HG02678 (cell line): ENCODE results near the gene SYT2.
"Not testable (repeated sequence)": the region's sequence is repeated elsewhere in the genome, so short reads cannot be mapped to it uniquely, and the experiment has no call there.

Experiments used
- ATAC-seq: cut with Tn5 transposase; IDR thresholded peaks from one replicate; pipeline ENCODE4 v1.9.1; 2021; ENCODE audit warnings: mild to moderate bottlenecking, moderate library complexity; ENCODE audit not compliant: unreplicated experiment

SYT2 gene

DNA sequence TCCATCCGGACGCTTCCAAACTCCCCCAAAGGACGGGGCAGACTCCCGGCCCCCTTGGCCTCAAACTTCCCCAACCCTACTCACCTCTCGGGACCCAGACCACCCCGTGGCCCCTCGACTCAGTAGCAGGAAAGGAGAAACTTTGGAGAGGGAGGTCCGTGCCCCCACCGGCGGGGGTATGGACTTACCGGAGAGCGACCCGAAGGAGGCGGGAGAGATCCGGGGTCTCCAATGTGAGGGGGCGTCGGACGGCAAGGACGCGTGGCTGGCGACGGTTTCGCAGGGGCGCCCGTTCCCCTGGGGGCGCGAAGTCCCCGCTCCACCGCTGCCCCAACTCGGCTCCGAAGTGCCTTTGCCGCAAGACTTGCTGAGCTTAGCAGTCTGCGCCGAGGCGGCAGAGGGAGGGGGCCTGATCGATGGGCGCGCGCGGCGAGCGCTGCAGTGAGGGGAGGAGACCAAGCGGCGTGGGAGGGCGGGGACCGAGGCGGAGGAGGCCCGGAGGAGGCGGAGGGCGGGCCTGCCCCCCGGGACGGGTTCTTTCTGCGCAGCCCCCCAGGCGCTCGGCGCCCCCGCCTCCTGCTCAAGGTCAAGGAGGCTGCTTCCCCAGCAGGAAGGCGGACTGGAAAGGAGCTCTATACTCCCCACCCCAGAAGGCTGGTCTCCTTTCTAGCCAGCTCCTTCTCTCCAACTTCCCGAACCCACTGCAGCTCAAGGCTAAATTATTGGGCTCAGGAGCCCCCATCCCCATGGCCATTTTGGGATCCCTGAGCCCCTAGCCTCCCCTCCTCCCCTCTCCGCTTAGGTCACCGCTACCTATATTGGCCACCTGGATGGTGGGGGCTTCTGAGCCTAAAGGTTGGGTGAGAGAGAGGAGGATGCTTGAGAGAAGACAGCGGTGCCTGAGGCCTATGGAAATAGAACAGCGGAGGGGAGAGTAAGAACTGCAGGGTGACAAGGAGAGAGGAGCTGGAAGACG, at the start of gene SYT2:
Gene SYT2 (minus strand): TSS at position 385 of the 976 bp plus-strand sequence. CDS start 104,682 bp downstream, outside the sequence.
- no peak for ATAC-seq

DNA sequence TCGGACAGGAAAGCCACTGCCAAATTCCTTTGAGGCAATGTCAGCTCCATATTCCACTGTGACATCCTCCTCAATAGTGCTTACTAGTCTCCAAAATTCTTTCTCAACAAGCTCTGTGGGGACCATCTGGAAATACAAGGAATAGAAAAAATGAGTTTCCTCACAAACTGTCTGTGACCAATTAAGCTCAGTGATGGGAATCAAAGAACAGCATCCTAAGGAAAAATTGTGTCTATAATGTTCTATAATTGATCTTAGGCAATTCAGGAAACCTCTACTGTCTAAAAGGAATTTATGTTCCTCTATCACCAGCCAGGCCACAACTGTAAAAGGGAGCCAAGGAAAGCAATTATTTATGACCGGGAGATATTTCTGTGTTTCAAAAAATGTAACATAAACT, 46.1 kb upstream of the SYT2 start:
- ATAC-seq: no peak

DNA sequence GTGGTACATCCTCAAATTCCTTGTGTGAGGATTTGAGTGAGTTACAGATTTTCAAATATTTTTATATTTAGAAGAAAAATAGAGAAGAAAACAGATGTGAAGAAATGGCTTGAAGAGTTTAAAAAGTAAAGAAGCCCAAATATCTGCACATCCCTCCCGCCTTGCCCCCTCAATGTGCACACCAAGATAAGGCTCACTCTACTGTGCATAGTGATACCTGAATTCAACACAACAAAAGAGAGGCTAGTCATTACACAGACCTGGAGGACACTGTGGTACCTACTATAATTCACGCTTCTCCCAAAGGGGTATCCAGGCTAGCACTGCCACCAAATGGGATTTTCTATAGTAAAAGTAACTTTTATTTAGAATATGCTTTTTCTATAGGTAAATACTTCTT, 44.0 kb upstream of the SYT2 start:
- ATAC-seq: no peak

DNA sequence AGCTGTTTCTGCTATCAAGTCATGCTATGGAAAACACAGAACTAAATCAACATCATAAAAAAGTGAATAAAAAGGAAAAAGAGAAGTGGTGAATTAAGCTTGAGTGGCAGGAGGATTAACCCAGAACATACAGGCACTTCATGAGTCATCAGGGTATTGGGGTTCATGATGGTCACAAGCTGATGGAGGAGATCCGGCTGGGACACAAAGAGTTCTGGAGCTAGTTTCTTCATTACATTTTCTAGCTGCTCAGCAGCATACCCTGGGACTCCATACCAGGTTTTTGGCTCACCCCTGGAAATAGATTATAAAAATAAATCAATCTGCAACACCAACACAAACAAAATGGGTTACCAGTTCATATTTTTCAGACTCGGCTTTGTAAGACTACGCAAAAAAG, 42.5 kb upstream of the SYT2 start:
- ATAC-seq: no peak

DNA sequence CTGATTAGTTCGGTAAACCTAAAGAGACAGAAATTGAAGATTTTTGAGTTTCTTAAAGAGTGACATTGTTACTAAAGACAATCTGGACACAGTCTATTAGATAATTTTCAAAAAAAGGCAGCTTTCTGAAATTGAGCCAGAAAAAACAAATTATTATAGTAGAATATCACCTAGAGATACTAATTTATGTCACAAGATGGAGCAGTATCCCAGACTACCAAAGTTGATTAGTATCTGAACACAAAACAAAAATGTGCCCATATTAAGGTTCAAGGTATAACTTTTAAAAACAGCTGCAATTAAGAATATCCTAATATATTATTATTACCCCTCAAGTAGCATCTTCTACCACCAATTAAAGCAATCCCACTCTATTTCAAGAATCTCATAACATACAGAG, 40.5 kb upstream of the SYT2 start:
- ATAC-seq: no peak

DNA sequence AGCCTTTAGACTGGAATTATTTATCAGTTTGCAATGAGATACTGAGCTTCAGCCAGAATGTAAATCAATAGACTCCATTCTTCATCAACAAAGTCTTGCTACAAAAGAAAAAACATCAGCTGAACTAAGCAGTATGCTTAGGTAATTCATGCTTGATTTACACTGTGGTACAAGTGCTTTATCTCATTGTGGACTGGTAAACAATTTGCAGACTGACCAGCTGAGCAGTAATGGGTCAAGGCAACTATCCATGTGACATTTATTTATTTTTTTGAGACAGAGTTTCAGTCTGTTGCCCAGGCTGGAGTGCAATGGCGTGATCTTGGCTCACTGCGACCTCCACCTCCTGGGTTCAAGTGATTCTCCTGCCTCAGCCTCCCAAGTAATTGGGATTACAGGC, 39.8 kb upstream of the SYT2 start:
- ATAC-seq: no peak

DNA sequence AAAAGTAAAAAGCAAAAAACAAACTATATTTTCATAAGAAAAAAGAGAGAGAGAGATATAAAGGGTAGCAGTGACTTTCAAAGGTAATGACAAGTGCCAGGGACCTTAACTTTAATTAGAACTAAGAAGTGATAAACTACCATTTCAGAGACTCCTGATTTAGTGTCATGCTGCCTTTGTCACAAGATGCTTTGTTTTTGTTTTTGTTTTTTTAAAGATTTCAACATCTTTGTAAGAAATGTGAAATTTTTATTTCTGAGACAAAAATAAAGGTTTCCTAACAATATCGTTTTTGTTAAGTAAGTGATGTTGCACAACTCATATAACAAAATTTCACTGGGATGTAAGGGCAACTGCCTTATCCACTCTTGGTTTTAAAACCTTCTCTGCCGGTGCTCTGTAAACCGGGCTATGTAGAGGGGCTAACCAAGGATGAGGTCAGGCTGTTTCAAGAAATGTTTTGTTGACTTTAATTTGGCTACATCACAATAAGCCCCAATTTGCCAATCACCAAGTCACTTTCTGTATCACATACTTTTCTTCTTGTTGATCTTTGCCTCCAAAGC, 35.2 kb upstream of the SYT2 start:
- ATAC-seq: no peak

DNA sequence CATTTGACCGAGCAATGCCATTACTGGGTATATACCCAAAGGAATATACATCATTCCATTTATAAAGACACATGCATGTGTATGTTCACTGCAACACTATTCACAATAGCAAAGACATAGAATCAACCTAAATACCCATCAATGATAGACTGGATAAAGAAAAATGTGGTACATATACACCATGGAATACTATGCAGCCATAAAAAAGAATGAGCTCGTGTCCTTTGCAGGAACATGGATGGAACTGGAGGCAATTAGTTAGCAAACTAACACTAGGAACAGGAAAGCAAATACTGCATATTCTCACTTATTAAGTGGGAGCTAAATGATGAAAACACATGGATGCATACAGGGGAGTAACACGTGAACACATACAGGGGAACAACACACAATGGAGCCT, 34.5 kb upstream of the SYT2 start:
- not testable (repeated sequence) for ATAC-seq

DNA sequence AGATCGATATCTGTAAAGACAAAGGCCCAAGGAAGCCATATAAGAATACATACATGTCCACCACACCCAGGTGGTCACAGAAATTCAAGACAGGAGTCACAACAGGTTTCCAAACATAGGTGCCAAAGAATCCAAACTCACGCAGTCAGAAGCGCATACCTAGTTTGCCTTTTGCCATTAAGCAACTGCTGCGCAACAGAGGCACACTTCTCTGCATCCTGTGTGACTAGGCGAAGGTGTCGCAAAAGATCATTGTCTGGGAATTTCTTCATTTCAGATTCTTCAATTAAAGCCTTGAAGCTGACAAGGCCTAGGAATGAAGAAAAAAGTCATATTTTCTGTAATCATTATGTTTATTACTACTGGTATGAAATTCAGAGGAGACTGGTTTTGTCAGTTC, 32.2 kb upstream of the SYT2 start:
- no peak for ATAC-seq

DNA sequence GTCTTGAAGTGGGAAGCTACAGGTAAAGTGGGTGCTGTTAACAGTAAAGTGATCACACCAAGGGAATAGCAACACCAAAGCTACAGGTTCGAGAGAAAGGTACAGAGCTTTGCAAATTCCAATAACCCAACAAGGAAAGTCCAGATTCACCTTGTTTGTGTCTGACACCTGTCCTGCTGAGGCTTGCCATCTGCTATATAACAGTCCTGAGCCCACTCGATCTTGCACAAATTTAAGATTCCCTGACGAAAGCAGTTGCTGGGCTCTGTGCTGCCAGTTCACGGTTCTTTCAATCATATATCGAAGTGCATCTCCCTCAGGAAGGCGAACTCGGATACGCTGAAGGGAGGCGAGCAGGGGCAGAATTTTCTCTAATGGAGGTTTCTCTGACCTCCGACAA, 23.0 kb upstream of the SYT2 start:
- no peak for ATAC-seq

DNA sequence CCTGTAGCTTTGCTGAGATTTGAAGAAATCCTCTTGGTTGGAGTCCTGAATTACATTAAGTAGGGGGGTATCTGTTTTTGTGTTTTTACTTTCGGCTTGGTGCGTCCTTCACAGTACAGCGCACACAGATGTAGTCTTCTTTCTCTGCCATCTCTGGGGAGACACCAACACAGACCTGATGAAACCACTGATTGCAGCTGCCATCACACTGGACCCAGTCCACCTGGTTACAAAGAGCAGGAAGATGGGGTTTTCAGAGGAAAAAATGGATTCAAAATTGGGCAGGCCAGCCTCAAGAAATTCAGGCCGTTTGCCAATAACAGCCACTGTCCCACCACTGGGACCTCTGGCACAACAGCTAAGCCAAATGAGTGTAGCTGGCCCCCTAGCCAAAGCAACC, 18.7 kb upstream of the SYT2 start:
- no peak for ATAC-seq

DNA sequence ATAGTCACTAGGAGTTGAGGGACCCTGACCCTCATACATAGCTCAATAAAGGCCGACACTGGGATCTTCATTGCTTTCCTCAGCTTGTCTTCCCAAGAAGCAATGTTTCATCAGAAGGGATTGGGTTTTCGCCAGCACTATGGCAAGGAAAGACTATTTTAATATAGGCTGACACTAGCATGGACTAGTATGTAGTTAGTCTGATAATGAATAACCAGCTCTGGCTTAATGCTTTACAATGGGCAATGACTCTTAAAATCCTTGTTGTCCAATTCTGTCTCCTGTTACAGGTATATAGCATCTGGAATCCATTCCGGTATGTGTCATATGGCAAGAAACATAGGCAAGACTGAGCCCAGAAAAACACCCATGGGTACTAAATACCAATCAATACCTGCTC, 15.3 kb upstream of the SYT2 start:
- no peak for ATAC-seq

DNA sequence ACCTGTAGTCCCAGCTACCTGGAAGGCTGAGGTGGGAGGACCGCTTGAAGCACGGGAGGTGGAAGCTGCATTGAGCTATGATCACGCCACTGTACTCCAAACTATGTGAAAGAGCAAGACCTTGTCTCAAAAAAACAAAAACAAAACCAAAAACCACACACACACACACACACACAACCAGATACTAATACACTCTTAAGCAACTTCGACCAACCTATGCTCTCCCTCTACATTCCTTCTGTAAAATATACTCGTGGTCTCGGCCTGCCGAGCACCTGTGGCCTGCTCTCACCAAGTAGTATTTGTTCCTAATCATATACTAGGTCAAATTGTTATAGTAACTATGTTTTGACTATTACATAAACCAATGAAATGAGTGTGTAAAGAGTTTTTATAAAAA, 13.5 kb upstream of the SYT2 start:
- no peak for ATAC-seq

DNA sequence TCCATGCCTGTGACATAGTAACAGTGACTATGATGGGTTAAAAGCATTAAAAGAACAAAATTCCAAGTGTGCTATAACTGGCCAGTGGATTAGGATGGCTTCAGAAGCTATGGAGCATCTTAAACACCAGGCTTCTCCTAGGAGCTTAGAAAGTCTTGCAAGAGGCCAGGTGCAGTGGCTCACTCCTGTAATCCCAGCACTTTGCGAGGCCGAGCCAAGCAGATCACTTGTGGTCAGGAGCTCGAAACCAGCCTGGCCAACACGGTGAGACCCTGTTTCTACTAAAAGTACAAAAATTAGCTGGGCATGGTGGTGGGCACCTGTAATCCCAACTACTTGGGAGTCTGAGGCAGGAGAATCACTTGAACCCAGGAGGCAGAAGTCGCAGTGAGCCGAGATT, 12.8 kb upstream of the SYT2 start:
- ATAC-seq: not testable (repeated sequence)

DNA sequence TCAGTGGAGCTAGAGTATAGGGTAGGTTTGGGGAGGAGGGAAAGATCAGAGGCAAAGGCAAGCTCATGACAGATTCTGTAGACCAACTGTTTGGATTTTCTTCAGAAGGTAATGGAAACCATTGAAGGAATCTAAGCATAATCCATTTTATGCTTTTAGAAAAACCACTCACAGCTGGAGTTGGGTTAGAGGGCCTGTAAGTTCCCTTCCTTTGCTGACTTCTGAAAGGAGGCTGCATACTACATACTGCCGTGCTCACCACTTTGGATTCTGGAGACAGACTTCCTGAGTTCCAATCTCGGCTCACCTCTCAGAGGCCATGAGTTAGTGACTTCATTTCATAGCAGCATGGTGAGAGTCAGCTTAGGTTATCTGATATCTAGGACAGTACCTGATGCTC, 6.4 kb upstream of the SYT2 start:
- ATAC-seq: no peak

DNA sequence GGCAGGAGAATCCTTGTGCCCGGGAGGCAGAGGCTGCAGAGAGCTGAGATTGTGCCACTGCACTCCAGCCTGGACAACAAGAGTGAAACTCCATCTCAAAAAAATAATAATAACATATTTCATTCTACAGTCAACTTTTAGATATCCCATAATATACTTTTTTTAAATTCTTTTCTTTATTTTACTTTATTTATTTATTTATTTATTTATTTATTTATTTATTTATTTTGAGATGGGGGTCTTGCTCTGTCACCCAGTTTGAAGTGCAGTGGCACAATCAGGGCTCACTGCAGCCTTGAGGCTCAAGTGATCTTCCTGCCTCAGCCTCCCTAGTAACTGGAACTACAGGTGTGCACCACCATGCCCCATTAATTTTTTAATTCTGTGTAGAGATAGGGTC, 3.9 kb upstream of the SYT2 start:
- ATAC-seq: not testable (repeated sequence)

DNA sequence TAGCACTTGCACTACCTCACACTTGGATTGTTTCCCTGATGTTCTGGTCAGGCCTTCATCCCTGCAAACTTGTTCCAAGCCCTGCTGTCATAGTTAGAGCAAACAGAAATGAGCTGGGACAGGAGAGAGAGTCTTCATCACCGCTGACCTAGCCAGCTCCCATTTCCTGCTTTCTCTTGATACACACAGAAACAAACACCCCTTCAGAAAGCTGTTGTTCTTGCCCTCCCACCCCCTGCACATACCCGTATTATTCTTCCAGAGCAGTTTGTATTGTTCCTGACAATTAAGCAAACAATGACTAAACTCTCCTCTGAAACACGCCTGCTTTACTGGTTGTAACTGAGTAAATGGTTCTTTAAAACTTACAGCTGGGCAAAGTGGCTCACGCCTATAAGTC, 2.9 kb upstream of the SYT2 start:
- ATAC-seq: no peak

DNA sequence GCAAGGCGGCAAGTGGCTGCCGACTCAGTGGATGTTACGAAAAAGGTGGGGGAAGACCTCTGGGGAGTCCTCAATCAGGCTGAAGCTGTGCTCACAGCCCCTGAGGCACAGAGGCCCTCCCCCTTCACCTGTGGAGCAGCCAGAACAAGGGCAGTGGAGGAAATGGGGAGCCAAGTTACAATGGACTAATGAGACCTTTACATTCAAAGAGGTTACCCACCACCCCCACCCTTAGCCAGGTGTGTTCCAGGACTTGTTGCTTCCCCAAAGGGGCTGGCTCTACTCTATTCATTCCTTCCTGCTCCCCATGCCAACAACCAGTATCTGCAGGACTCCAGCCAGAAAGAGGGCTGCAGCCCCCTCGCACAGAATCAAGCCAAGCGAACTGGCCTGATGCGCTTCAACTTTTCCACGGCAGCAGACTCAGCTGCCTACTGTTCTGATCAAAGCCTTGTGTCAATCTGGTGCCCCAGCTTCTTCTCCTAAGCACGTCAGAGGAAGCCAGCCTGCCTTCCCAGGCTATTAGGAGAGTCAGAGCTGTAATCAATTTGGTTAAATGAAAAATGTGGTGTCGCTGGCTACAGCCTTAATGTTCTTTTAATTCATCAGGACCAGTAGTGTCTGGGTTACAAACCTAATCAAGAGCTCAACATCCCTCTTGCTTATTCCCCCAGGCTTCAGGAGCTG, 1.8 kb upstream of the SYT2 start:
- ATAC-seq: no peak

DNA sequence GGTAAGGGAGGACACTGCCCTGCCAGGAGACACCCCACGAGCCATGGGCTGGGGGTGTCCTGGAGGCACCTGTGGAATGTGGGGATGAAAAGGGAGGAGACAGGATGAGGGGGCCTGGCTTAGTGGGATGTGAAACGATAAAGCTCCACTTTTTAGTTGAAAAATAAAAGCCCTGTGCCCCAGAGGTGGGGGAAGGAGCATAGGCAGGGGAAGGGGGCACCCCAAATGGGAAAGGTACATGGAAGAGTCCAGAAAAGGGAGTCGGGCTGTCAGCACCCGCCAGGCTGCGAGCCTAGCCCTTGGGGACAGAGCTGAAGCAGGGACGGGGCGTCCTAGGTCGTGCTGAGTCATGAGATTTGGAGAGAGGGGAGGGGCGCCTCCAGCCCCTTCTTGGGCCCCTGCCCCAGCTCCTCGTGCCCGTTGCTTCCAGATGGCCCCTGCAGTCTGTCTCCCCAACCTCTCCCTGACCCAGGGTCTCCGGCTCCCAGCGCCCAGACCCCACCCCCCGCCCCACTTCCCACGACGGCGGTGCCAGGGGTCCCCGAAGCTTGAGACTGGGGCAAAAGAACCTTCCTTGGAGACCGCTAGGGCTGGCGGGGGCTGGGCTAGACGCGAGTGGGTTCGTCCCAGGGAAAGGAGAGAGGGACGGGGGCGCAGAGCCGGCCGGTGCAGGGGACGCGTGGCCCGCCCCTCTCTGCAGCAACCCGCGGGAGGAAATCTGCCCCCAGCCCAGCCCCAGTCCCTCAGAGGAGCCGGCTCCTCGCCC, 795 bp downstream of the SYT2 start:
- no peak for ATAC-seq

DNA sequence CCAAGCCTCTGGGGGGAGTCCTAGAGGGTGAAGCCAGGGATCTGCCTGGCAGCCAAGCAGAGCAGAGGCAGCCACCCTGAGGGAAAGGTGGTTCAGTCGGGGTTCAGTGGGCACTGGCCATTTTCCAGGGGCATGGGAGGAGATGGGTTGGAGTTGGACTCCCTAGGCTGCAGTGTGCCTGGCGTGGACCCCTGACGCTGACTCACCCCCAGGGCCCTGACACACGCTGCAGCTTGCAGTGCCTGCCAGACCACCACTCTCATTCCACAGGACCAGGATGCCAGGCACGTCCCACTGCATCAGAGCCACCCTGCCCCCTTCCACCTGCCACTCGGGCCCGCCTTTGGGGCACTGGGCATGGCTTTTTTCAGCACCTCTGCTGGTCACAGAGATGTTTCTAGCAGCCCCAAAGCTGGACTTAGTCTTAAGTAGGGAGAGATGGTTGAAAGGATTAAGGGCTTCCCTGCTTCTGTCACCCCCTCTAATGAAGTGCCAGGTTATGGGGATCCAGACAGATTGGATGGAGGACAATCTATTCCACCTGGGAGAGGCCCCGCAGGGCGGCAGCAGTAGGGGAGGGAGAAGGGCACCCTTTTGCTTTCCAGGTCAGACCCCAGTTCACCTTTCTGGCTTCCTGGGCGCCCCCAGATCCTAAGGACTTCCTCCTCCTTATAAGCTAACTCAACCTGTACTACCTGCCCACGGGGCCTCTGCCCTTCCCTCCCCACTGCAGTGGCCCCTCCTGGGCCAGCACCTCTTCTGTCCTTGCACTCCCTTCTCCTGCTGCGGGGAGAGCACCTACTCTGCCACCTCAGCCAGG, 1.6 kb downstream of the SYT2 start:
- ATAC-seq: no peak
